ENCODE data around the gene CISD3. TPM values are rescaled to one million over a fixed set of nuclear protein-coding genes. Genes with fewer than 3 reads are reported as not detected.

Gene CISD3
- total and polyA plus RNA-seq, 2 donors (not counting 1 experiment from before 2014, with no cell fraction given), result 5.0 to 11.3 TPM

DNA sequence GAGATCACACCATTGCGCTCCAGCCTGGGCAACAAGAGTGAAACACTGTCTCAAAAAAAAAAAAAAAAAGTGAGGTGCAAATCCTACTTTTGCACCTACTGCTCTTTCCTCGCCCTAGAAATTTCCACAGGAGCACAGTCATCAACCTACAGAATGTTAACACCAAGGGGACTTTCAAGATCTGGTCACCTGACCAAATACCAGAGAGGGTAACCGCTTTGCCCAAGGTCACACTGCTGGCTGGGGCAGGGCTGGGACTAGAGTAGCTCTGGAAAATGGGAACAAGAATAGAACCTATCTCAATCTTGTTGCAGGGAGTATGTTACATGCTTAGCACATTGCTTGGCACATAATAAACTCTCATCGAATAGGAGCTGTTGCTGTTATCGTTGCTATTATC, 31.4 kb upstream of the CISD3 start:
- Histone ChIP-seq H2AFZ (ENCODE audit: insufficient read depth, low read depth, low read length, poor library complexity, severe bottlenecking) (no peak overlapping the region), H3K79me2 (ENCODE audit: control insufficient read depth, insufficient read depth, low read length) (no peaks in the 10 kb centered on the region), H3K4me1 (ENCODE audit: control insufficient read depth in 2 of 2, insufficient read depth in 2 of 2, low read length in 2 of 2) (peaks cover 9 to 25% of the 10 kb centered on the region in 2 donors), H4K20me1 (ENCODE audit: control insufficient read depth, insufficient read depth, low read length, poor library complexity, severe bottlenecking) (no peaks in the 10 kb centered on the region), H3K27ac (ENCODE audit: low read length in 2 of 2) (no peak overlapping the region), H3K27me3 (replicated peaks in 1 of 4; ENCODE audit: control extremely low read depth in 1 of 4, control insufficient read depth in 3 of 4, insufficient read depth in 4 of 4, low read length in 3 of 4) (no peaks in the 10 kb centered on the region), H3K4me3 (ENCODE audit: control extremely low read depth in 1 of 5, extremely low read depth in 1 of 5, insufficient read depth in 1 of 5, low read depth in 2 of 5, low read length in 4 of 5) (no peak overlapping the region), H3K9ac (ENCODE audit: low read length) (no peak overlapping the region), H3K9me3 (ENCODE audit: control extremely low read depth in 1 of 3, control insufficient read depth in 2 of 3, insufficient read depth in 1 of 3, low read length in 2 of 3) (no peaks in the 10 kb centered on the region), H3K36me3 (replicated peaks in 1 of 2; ENCODE audit: control extremely low read depth in 1 of 2, control insufficient read depth in 1 of 2, extremely low read depth in 1 of 2, insufficient read depth in 2 of 2, low read length in 1 of 2) (no peaks in the 10 kb centered on the region), H3K4me2 (replicated peaks; ENCODE audit: low read depth, low read length, poor library complexity, severe bottlenecking) (no peak overlapping the region)
- H3K9me3 Mint-ChIP-seq (ENCODE audit: insufficient read depth), result no peaks in the 10 kb centered on the region
- ChIA-PET POLR2A (interaction anchor here (0.7 kb wide), 1 partner anchor 96 kb away, joined by 3 read pairs; no protein-coding TSS in a partner anchor), CTCF (interaction anchor here (1.1 to 2.1 kb wide), 2 partner anchors 22 to 36 kb away, joined by 3 to 7 read pairs; no protein-coding TSS in a partner anchor)
- intact Hi-C loops (cut with micrococcal nuclease), result no loop called here
- 96% methylated on average over 2 of the region's 5 CpGs for WGBS (ENCODE audit: insufficient coverage)
- TF ChIP-seq CTCF (IDR thresholded peaks at IDR 0.05) (no peak), EZH2 (IDR thresholded peaks at IDR 0.05; ENCODE audit: borderline replicate concordance, insufficient read depth, low read depth, low read length, poor library complexity, severe bottlenecking) (no peak)
- DNase-seq, result no peak
- no peaks in the 10 kb centered on the region for H3K27me3 Mint-ChIP-seq
- peaks cover 34% of the 10 kb centered on the region for H3K4me1 Mint-ChIP-seq
- H3K4me3 Mint-ChIP-seq, result no peak overlapping the region
- no peak for ATAC-seq (ENCODE audit: low read depth)
- H3K27ac Mint-ChIP-seq, result no peak overlapping the region

DNA sequence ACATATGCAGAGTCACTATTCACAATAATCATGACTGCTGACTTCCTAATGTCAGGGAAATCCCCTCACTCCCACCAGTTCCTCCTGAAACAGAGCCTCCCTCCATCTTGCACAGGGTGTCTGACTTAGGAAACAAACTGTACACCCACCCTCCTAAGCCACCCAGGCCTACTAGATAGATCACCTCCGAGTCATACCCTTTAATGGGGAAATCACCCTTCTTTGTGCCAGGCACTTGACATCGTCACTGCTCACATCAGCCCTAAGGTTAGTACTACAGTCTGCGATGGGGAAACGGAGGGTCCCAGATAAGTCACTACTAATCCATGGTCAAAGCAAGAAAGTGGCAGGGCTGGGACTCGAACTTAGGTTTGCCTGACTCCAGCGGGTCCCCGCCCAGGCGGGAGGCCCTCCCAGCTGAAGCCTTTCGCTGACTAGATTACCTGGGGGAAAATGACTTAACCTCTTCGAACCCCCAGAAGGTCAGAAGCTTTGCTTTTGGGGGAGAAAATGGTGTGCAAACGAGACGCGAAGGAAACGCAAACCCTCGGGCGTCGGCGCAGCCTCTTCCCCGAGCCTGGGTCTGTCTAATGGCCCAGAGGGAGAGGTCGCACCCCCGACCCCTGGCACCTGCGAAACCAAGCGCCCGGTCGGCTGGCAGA, 28.5 kb upstream of the CISD3 start:
- Histone ChIP-seq H3K9me3 (ENCODE audit: control extremely low read depth in 1 of 3, control insufficient read depth in 2 of 3, insufficient read depth in 1 of 3, low read length in 2 of 3) (no peaks in the 10 kb centered on the region), H3K4me3 (ENCODE audit: control extremely low read depth in 1 of 5, extremely low read depth in 1 of 5, insufficient read depth in 1 of 5, low read depth in 2 of 5, low read length in 4 of 5) (peak overlapping the region; percentile 55 to 95 (median 93)), H2AFZ (ENCODE audit: insufficient read depth, low read depth, low read length, poor library complexity, severe bottlenecking) (peak overlapping the region; percentile 91), H4K20me1 (ENCODE audit: control insufficient read depth, insufficient read depth, low read length, poor library complexity, severe bottlenecking) (peaks cover 9% of the 10 kb centered on the region), H3K27me3 (replicated peaks in 1 of 4; ENCODE audit: control extremely low read depth in 1 of 4, control insufficient read depth in 3 of 4, insufficient read depth in 4 of 4, low read length in 3 of 4) (no peaks in the 10 kb centered on the region), H3K4me1 (ENCODE audit: control insufficient read depth in 2 of 2, insufficient read depth in 2 of 2, low read length in 2 of 2) (peaks cover 10 to 44% of the 10 kb centered on the region in 2 donors), H3K9ac (ENCODE audit: low read length) (peak overlapping the region; percentile 94), H3K27ac (ENCODE audit: low read length in 2 of 2) (peak overlapping the region; percentile 91 to 97), H3K36me3 (replicated peaks in 1 of 2; ENCODE audit: control extremely low read depth in 1 of 2, control insufficient read depth in 1 of 2, extremely low read depth in 1 of 2, insufficient read depth in 2 of 2, low read length in 1 of 2) (no peaks in the 10 kb centered on the region), H3K79me2 (ENCODE audit: control insufficient read depth, insufficient read depth, low read length) (peaks cover 14% of the 10 kb centered on the region), H3K4me2 (replicated peaks; ENCODE audit: low read depth, low read length, poor library complexity, severe bottlenecking) (peak overlapping the region; percentile 98)
- CTCF ChIA-PET, result interaction anchor here (1.0 to 3.0 kb wide), 3 partner anchors 27 to 144 kb away, joined by 3 to 13 read pairs (median 4); no protein-coding TSS in a partner anchor
- no peaks in the 10 kb centered on the region for H3K27me3 Mint-ChIP-seq
- H3K27ac Mint-ChIP-seq, result peak overlapping the region; percentile 92
- intact Hi-C loops (cut with micrococcal nuclease), result loop anchor here (1.0 to 2.0 kb wide), 4 partner anchors 24 to 99 kb away; partner anchors contain the start of genes CISD3 and PSMB3
- peaks cover 48% of the 10 kb centered on the region for H3K4me1 Mint-ChIP-seq
- DNase-seq (peak; percentile 90), ATAC-seq (ENCODE audit: low read depth) (peak; percentile 29)
- peak overlapping the region; percentile 90 for H3K4me3 Mint-ChIP-seq
- WGBS (ENCODE audit: insufficient coverage), result 0% methylated on average over 20 of the region's 25 CpGs
- POLR2A ChIA-PET, result interaction anchor here (0.9 to 1.5 kb wide), 2 partner anchors 25 to 27 kb away, joined by 3 to 9 read pairs; no protein-coding TSS in a partner anchor
- H3K9me3 Mint-ChIP-seq (ENCODE audit: insufficient read depth), result no peaks in the 10 kb centered on the region
- no peak for TF ChIP-seq EZH2 (IDR thresholded peaks at IDR 0.05; ENCODE audit: borderline replicate concordance, insufficient read depth, low read depth, low read length, poor library complexity, severe bottlenecking)
- TF ChIP-seq CTCF (IDR thresholded peaks at IDR 0.05), result no peak
